ENCODE results near the gene SPATA3. TPM values are rescaled to one million over a fixed set of nuclear protein-coding genes. Genes with fewer than 3 reads are reported as not detected.

SPATA3 gene
- total RNA-seq, 1 experiment from 2014 or later: not detected

DNA sequence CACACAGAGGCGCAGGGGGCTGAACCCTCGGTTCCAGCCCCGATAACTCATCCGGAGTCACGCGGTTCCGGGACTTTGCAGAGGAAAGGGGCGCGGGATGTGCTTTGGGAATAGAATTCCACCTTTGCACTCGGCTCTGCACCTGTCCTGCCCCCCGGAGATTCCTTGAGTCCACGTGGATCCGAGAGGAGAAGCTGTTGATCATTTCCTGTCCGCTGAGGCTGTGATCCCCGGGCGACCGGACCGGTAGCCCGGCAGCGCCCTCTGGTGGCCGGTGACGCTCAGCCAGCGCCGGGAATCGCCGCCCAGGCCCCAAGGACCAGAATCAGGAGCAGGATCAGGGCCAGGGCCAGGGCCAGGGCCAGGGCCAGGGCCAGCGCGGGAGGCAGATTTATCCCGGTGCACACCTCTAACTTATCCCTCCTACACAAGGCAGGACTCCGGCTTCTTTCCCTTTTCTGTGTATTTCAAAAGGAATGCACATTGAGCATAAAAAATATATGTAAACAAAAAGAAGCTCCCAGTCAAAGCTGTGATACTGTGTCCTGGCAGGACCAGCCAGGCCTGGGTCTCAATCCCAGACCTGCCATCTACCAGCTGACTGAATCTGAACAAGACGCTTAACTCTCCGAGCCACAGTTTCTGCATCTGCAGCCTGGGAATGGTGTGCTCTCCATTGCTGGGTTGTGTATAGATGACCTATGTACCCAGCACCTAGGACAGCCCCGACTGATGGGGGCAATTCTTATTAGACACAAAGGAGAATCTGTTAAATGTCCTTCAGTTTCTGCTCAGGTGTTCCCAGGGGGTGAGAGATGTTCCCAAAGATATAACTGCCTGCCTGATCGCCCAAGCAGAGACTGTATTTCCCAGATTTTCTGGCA, 8.5 kb upstream of the SPATA3 start:
- Histone ChIP-seq H3K27me3 (ENCODE audit: low read length) (no peaks in the 10 kb centered on the region), H3K4me2 (ENCODE audit: low read length) (peak overlapping the region; percentile 96), H3K79me2 (ENCODE audit: low read length) (no peaks in the 10 kb centered on the region), H3K27ac (ENCODE audit: low read length) (no peak overlapping the region), H3K9me3 (ENCODE audit: low read length) (no peaks in the 10 kb centered on the region), H3K9me2 (replicated peaks; ENCODE audit: low read length) (no peaks in the 10 kb centered on the region), H2AFZ (ENCODE audit: low read length) (peak overlapping the region; percentile 100), H3K9ac (ENCODE audit: low read length) (peak overlapping the region; percentile 60), H3K36me3 (ENCODE audit: low read depth, low read length) (no peaks in the 10 kb centered on the region), H3F3A (ENCODE audit: low read length, unreplicated experiment) (no peaks in the 10 kb centered on the region), H3K4me1 (ENCODE audit: insufficient read depth, low read length) (peaks cover 5% of the 10 kb centered on the region), H4K20me1 (ENCODE audit: low read length) (no peaks in the 10 kb centered on the region), H3K4me3 (ENCODE audit: low read length) (peak overlapping the region; percentile 72)
- ChIA-PET CTCF (interaction anchor here (0.7 to 1.9 kb wide), 4 partner anchors 75 to 163 kb away, joined by 3 to 19 read pairs (median 8); no protein-coding TSS in a partner anchor), POLR2A (ENCODE audit: unreplicated experiment) (interaction anchor here (0.6 kb wide), 2 partner anchors 57 to 163 kb away, joined by 4 to 9 read pairs; no protein-coding TSS in a partner anchor)
- ATAC-seq: peak; percentile 98
- TF ChIP-seq CTCF (conservative IDR thresholded peaks at IDR 0.05; ENCODE audit: low read depth, low read length) (peak; percentile 92), EZH2 (IDR thresholded peaks at IDR 0.05; ENCODE audit: low read length, unreplicated experiment) (no peak), EZH2phosphoT487 (IDR thresholded peaks at IDR 0.05; ENCODE audit: borderline replicate concordance, low read length) (no peak)
- peak; percentile 78 for DNase-seq
- intact Hi-C loops (cut with micrococcal nuclease): loop anchor here (1.0 kb wide), 2 partner anchors 85 to 163 kb away; no protein-coding TSS in a partner anchor
- BruUV-seq (replicated peaks): no TSS peak

GRCh38 chr2:230989731-230990130, 6.2 kb upstream of the SPATA3 start:
- no peaks in the 10 kb centered on the region for H3K36me3 ChIP-seq (ENCODE audit: low read depth, low read length)
- H2AFZ ChIP-seq (ENCODE audit: low read length): no peak overlapping the region
- ChIA-PET POLR2A (ENCODE audit: unreplicated experiment) (no interaction called here), CTCF (no interaction called here)
- BruUV-seq (replicated peaks): no TSS peak
- intact Hi-C loops (cut with micrococcal nuclease): no loop called here
- H3K9me2 ChIP-seq (replicated peaks; ENCODE audit: low read length): no peaks in the 10 kb centered on the region
- peaks cover 5% of the 10 kb centered on the region for H3K4me1 ChIP-seq (ENCODE audit: insufficient read depth, low read length)
- TF ChIP-seq EZH2 (IDR thresholded peaks at IDR 0.05; ENCODE audit: low read length, unreplicated experiment) (no peak), CTCF (conservative IDR thresholded peaks at IDR 0.05; ENCODE audit: low read depth, low read length) (no peak), EZH2phosphoT487 (IDR thresholded peaks at IDR 0.05; ENCODE audit: borderline replicate concordance, low read length) (no peak)
- H3F3A ChIP-seq (ENCODE audit: low read length, unreplicated experiment): no peaks in the 10 kb centered on the region
- H3K4me2 ChIP-seq (ENCODE audit: low read length): no peak overlapping the region
- no peaks in the 10 kb centered on the region for H3K79me2 ChIP-seq (ENCODE audit: low read length)
- H3K27me3 ChIP-seq (ENCODE audit: low read length): no peaks in the 10 kb centered on the region
- H3K9ac ChIP-seq (ENCODE audit: low read length): no peak overlapping the region
- DNase-seq (no peak), ATAC-seq (no peak)
- no peaks in the 10 kb centered on the region for H3K9me3 ChIP-seq (ENCODE audit: low read length)
- H3K4me3 ChIP-seq (ENCODE audit: low read length): no peak overlapping the region
- no peaks in the 10 kb centered on the region for H4K20me1 ChIP-seq (ENCODE audit: low read length)
- H3K27ac ChIP-seq (ENCODE audit: low read length): no peak overlapping the region

Measured in PC-3 (cell line).